Activated B cell treated with CpG ODN at 0.5 μM for 24 hours (primary cell): ENCODE results near the gene METTL15. TPM values are rescaled to one million over a fixed set of nuclear protein-coding genes. Genes with fewer than 3 reads are reported as not detected.
"Not testable (repeated sequence)": the region's sequence is repeated elsewhere in the genome, so short reads cannot be mapped to it uniquely, and the experiment has no call there.

Source experiments
- ATAC-seq: fragments of 200-7000 bp; cut with Tn5 transposase; one replicate; pipeline ENCODE4 v1.10.0; 2021; ENCODE audit warnings: low read depth, mild to moderate bottlenecking, moderate library complexity
- CTCF ChIA-PET: fragments of 350-600 bp; sonication (Branson Sonifier 250); formaldehyde crosslinking; loops from one replicate; lab custom pipeline; 2021; ENCODE audit warnings: antibody characterized with exemption; lab: Charles Lee
- POLR2A ChIA-PET: fragments of 350-600 bp; sonication (Branson Sonifier 250); formaldehyde crosslinking; loops from one replicate; lab custom pipeline; 2021; ENCODE audit warnings: antibody characterized with exemption; lab: Charles Lee
- DNase-seq: peaks from one replicate; pipeline ENCODE4 v3.0.0; 2022
- H3K27ac Mint-ChIP-seq: one replicate; pipeline ENCODE4 v1.8.0; 2020; ENCODE audit warnings: mixed read lengths
- H3K27me3 Mint-ChIP-seq: one replicate; pipeline ENCODE4 v1.8.0; 2021; ENCODE audit warnings: mixed read lengths
- H3K36me3 Mint-ChIP-seq: one replicate; pipeline ENCODE4 v1.8.0; 2021; ENCODE audit warnings: low read depth, mixed read lengths
- H3K4me1 Mint-ChIP-seq: one replicate; pipeline ENCODE4 v1.8.0; 2021; ENCODE audit warnings: mixed read lengths
- H3K4me3 Mint-ChIP-seq: one replicate; pipeline ENCODE4 v1.8.0; 2020; ENCODE audit warnings: mild to moderate bottlenecking, mixed read lengths
- H3K9me3 Mint-ChIP-seq: one replicate; pipeline ENCODE4 v1.8.0; 2020; ENCODE audit warnings: mixed read lengths
- intact Hi-C: fragments of 100-400 bp; cut with micrococcal nuclease; formaldehyde crosslinking; loops from one replicate; pipeline ENCODE4 v1.15.1; 2024
- total RNA-seq: library from RNA; stranded (reverse); gene quantifications from 2 replicates; pipeline ENCODE4 v1.2.3, GENCODE V29; 2022
- TF ChIP-seq, protein P1 (sequence below): fragments of 200-600 bp; IDR thresholded peaks from one replicate; pipeline ENCODE4 v1.8.0; 2022; ENCODE audit warnings: antibody characterized with exemption, mild to moderate bottlenecking

METTL15 gene
- total RNA-seq, 1 donor from 2014 or later: 14.2 TPM

DNA sequence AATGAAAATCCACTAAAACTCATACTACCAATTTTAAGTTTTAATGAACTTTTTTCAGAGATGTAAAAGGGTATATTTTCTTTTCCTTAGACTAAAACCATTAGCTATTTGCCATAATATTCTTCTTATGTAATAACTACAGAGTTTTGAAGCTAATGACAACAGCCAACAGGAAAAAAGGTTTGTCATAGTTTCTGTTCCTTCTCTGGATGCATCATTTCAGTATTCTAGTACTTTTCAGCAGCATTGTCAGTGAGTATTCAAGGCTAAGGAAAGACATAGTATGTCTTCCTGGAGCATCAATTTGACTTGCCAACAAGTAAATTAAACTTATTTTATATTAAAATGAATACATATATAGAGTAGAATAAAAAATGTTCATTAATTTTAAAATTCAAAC, 166.0 kb downstream of the METTL15 start:
- DNase-seq (no peak), ATAC-seq (no peak)
- Mint-ChIP-seq H3K4me1 (no peaks in the 10 kb centered on the region), H3K36me3 (peaks cover 10% of the 10 kb centered on the region), H3K27ac (no peak overlapping the region), H3K9me3 (peaks cover 7% of the 10 kb centered on the region), H3K4me3 (no peak overlapping the region), H3K27me3 (no peaks in the 10 kb centered on the region)
- TF ChIP-seq, protein P1, sequence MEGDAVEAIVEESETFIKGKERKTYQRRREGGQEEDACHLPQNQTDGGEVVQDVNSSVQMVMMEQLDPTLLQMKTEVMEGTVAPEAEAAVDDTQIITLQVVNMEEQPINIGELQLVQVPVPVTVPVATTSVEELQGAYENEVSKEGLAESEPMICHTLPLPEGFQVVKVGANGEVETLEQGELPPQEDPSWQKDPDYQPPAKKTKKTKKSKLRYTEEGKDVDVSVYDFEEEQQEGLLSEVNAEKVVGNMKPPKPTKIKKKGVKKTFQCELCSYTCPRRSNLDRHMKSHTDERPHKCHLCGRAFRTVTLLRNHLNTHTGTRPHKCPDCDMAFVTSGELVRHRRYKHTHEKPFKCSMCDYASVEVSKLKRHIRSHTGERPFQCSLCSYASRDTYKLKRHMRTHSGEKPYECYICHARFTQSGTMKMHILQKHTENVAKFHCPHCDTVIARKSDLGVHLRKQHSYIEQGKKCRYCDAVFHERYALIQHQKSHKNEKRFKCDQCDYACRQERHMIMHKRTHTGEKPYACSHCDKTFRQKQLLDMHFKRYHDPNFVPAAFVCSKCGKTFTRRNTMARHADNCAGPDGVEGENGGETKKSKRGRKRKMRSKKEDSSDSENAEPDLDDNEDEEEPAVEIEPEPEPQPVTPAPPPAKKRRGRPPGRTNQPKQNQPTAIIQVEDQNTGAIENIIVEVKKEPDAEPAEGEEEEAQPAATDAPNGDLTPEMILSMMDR: no peak
- intact Hi-C loops: no loop called here
- CTCF ChIA-PET: no interaction called here
- POLR2A ChIA-PET: no interaction called here

DNA sequence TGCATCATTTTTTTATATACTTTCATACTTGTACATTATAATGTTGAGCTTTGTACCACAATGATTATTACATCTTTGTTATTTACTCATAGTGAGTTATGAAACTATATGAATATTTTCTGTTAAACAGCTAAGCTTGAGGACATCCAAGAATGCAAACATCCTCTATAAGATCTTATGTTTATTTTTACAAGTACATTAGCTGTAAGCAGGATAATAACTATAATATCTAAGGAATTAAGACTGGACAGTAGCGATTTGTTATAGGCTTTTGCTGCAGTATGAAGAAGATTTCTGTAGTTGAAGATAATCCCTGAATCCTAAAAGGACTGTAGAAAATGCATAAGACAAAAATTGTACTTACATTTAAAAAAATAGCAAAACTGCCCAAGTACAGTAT, 176.0 kb downstream of the METTL15 start:
- intact Hi-C loops: no loop called here
- Mint-ChIP-seq H3K4me3 (no peak overlapping the region), H3K4me1 (no peaks in the 10 kb centered on the region), H3K36me3 (peaks cover 13% of the 10 kb centered on the region), H3K27me3 (no peaks in the 10 kb centered on the region), H3K9me3 (peaks cover 5% of the 10 kb centered on the region), H3K27ac (no peak overlapping the region)
- no peak for ATAC-seq
- TF ChIP-seq, protein P1: no peak
- no peak for DNase-seq
- CTCF ChIA-PET: no interaction called here
- POLR2A ChIA-PET: no interaction called here

DNA sequence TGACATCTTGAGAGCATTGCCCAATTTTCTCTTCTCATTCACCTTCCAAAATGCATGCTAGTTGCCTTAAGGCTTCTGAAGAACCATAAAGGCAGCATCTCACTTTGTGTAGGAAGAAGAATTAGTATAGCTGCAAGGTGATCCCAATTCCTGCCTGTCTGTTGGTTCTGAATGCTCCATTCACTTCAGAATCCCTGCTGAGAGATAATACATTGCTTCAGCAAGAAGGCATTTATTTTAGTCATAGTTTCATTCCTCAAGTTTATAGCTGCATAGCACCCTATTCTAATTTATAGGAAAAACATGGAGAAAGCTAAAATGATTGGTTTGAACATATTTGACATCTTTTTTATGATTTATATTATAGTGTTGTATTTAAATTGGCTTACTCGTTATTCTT, 181.3 kb downstream of the METTL15 start:
- ATAC-seq (no peak), DNase-seq (no peak)
- Mint-ChIP-seq H3K27ac (no peak overlapping the region), H3K9me3 (no peaks in the 10 kb centered on the region), H3K36me3 (peaks cover 24% of the 10 kb centered on the region), H3K4me3 (no peak overlapping the region), H3K4me1 (no peaks in the 10 kb centered on the region), H3K27me3 (no peaks in the 10 kb centered on the region)
- intact Hi-C loops: no loop called here
- ChIA-PET POLR2A (no interaction called here), CTCF (no interaction called here)
- TF ChIP-seq, protein P1: no peak

DNA sequence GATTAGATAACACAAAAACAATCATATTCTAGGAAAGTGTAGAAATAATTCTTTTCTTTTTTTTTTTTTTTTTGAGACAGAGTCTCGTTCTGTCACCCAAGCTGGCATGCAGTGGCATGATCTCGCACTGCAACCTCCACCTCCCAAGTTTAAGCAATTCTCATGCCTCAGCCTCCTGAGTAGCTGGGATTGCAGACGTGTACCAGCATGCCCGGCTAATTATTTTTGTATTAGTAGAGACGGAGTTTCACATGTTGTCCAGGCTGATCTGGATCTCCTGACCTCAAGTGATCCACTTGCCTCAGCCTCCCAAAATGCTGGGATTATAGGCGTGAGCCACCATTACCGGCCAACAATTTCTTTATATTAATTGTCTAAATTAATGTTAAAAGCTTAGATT, 182.8 kb downstream of the METTL15 start:
- H3K36me3 Mint-ChIP-seq: peaks cover 29% of the 10 kb centered on the region
- H3K9me3 Mint-ChIP-seq, H3K4me1 Mint-ChIP-seq, CTCF ChIA-PET, H3K27me3 Mint-ChIP-seq, POLR2A ChIA-PET, intact Hi-C loops, H3K27ac Mint-ChIP-seq, DNase-seq, H3K4me3 Mint-ChIP-seq, ATAC-seq: not testable (repeated sequence)

DNA sequence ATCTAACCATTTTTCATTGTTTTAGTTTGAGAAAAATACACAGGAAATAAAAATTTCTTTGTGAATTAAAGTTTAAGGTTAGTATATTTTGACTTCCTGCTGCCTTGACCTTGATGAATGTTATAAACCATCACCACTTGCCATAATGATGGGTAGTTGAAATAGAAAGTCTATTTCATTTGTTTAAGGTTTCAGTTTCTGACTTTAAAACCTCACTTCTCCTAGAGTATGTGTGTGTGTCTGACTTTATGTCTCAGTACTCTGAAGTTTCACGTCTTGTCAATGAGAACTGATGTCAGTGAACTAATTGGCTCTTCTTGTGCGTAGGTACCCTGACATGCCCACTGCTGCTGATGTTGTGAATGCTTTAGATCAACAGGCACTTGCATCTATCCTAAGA, 188.2 kb downstream of the METTL15 start:
- ChIA-PET POLR2A (no interaction called here), CTCF (no interaction called here)
- no peaks in the 10 kb centered on the region for H3K9me3 Mint-ChIP-seq
- no peak overlapping the region for H3K4me3 Mint-ChIP-seq
- DNase-seq (no peak), ATAC-seq (no peak)
- H3K27me3 Mint-ChIP-seq: no peaks in the 10 kb centered on the region
- H3K4me1 Mint-ChIP-seq: no peaks in the 10 kb centered on the region
- TF ChIP-seq, protein P1: no peak
- intact Hi-C loops: no loop called here
- H3K27ac Mint-ChIP-seq: no peak overlapping the region
- H3K36me3 Mint-ChIP-seq: peaks cover 55% of the 10 kb centered on the region

DNA sequence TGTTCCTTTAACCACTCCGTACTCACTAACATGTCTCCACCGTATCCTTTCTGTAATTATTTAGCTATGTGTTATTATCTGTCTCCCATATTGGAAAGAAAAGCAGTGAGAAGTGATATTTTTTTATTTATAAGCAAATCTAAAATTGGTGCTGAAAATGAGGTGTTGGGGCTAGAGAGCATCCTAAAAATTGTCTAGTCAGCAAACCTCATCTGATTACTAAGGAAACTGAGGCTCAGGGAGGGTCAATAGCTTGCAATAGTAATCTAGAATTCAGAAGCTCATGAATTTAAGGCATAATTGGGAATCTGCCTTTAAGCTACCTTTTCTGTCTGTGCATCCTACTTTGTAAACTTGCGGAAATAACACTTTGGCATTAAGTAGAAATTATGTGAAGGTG, 190.0 kb downstream of the METTL15 start:
- intact Hi-C loops: no loop called here
- H3K27ac Mint-ChIP-seq: no peak overlapping the region
- H3K4me1 Mint-ChIP-seq: no peaks in the 10 kb centered on the region
- no peaks in the 10 kb centered on the region for H3K9me3 Mint-ChIP-seq
- POLR2A ChIA-PET: no interaction called here
- no peaks in the 10 kb centered on the region for H3K27me3 Mint-ChIP-seq
- H3K4me3 Mint-ChIP-seq: no peak overlapping the region
- DNase-seq: no peak
- TF ChIP-seq, protein P1: no peak
- H3K36me3 Mint-ChIP-seq: peaks cover 55% of the 10 kb centered on the region
- CTCF ChIA-PET: no interaction called here
- ATAC-seq: no peak
